IMR-90 (cell line): ENCODE data around the gene CWC27. TPM values are rescaled to one million over a fixed set of nuclear protein-coding genes. Genes with fewer than 3 reads are reported as not detected.

Experiments used
- ATAC-seq: fragments of 200-7000 bp; cut with Tn5 transposase; 2 replicates; pipeline ENCODE4 v1.9.1; 2020; ENCODE audit warnings: low read depth, mild to moderate bottlenecking, moderate library complexity
- BruUV-seq: library from RNA; stranded (reverse); fragments of 400-500 nt; replicated peaks from 2 replicates; lab custom pipeline; 2021; lab: Mats Ljungman, UMichigan
- CTCF ChIA-PET: fragments of 300-600 bp; formaldehyde crosslinking; extraction: SDS; loops from one replicate; lab custom pipeline; 2021; ENCODE audit warnings: antibody characterized with exemption; lab: Yijun Ruan, JAX
- POLR2A ChIA-PET: fragments of 300-600 bp; sonication (Branson Sonifier 250); formaldehyde crosslinking; loops from one replicate; lab custom pipeline; 2022; ENCODE audit warnings: antibody characterized with exemption; ENCODE audit not compliant: unreplicated experiment; lab: Charles Lee
- DNase-seq: peaks from one replicate; pipeline ENCODE4 v3.0.0; 2013
- H2AFZ ChIP-seq: replicated peaks from 2 replicates; pipeline ENCODE3; 2013; ENCODE audit warnings: low read length, mild to moderate bottlenecking; ENCODE audit not compliant: poor library complexity
- H2AK5ac ChIP-seq: 2 replicates; pipeline ENCODE4 v1.6.1; 2013; ENCODE audit warnings: low read depth, low read length, inconsistent platforms
- H2AK9ac ChIP-seq: replicated peaks from 2 replicates; pipeline ENCODE3; 2013; ENCODE audit warnings: mild to moderate bottlenecking, low read depth, low read length, moderate library complexity; ENCODE audit not compliant: poor library complexity
- H2BK120ac ChIP-seq: 2 replicates; pipeline ENCODE4 v1.6.1; 2013; ENCODE audit warnings: low read depth, low read length, inconsistent platforms
- H2BK15ac ChIP-seq: 3 replicates; pipeline ENCODE4 v1.6.1; 2013; ENCODE audit warnings: low read depth, low read length, inconsistent platforms
- H2BK20ac ChIP-seq: 2 replicates; pipeline ENCODE4 v1.6.1; 2013; ENCODE audit warnings: low read depth, mild to moderate bottlenecking, inconsistent platforms, low read length, moderate library complexity
- H2BK5ac ChIP-seq: 2 replicates; pipeline ENCODE4 v1.6.1; 2013; ENCODE audit warnings: mild to moderate bottlenecking, low read depth, low read length, inconsistent platforms; ENCODE audit not compliant: poor library complexity, severe bottlenecking
- H3K14ac ChIP-seq: replicated peaks from 2 replicates; pipeline ENCODE4 v1.6.1; 2013; ENCODE audit warnings: low read depth, low read length, inconsistent platforms
- H3K18ac ChIP-seq: 2 replicates; pipeline ENCODE4 v1.6.1; 2013; ENCODE audit warnings: low read depth, low read length, control low read depth
- H3K23ac ChIP-seq: 2 replicates; pipeline ENCODE4 v1.6.1; 2013; ENCODE audit warnings: low read depth, low read length, inconsistent platforms
- H3K27ac ChIP-seq: 2 replicates; pipeline ENCODE4 v1.5.1; 2013; ENCODE audit warnings: mild to moderate bottlenecking, control low read depth, low read length; ENCODE audit not compliant: insufficient read depth
- H3K27me3 ChIP-seq: 2 replicates; pipeline ENCODE4 v1.6.1; 2013; ENCODE audit warnings: low read length; ENCODE audit not compliant: control insufficient read depth, insufficient read depth
- H3K36me3 ChIP-seq: 2 replicates; pipeline ENCODE4 v1.6.1; 2013; ENCODE audit warnings: low read length, mixed read lengths; ENCODE audit not compliant: control insufficient read depth, insufficient read depth
- H3K4ac ChIP-seq: 2 replicates; pipeline ENCODE4 v1.6.1; 2013; ENCODE audit warnings: low read depth, low read length, inconsistent platforms
- H3K4me1 ChIP-seq: 2 replicates; pipeline ENCODE4 v1.6.1; 2013; ENCODE audit warnings: low read length, mixed read lengths; ENCODE audit not compliant: control insufficient read depth, insufficient read depth
- H3K4me2 ChIP-seq: 2 replicates; pipeline ENCODE4 v1.6.1; 2013; ENCODE audit warnings: low read depth, mild to moderate bottlenecking, control low read depth, low read length, moderate library complexity
- H3K4me3 ChIP-seq: 2 replicates; pipeline ENCODE4 v1.5.1; 2013; ENCODE audit warnings: low read depth, mild to moderate bottlenecking, control low read depth, low read length, moderate library complexity; ENCODE audit not compliant: insufficient read depth
- H3K56ac ChIP-seq: 2 replicates; pipeline ENCODE4 v1.6.1; 2013; ENCODE audit warnings: low read length, inconsistent platforms; ENCODE audit not compliant: insufficient read depth; ENCODE audit errors: extremely low read depth
- H3K79me1 ChIP-seq, 2 experiments: 2 replicates each; pipeline ENCODE4 v1.6.1; 2013; ENCODE audit warnings: low read length in 2 of 2, inconsistent platforms in 1 of 2, low read depth in 1 of 2
- H3K9ac ChIP-seq: 2 replicates; pipeline ENCODE4 v1.6.1; 2013; ENCODE audit warnings: low read depth, low read length, control low read depth
- H3K9me1 ChIP-seq: 2 replicates; pipeline ENCODE4 v1.6.1; 2013; ENCODE audit warnings: low read length, inconsistent platforms; ENCODE audit not compliant: insufficient read depth
- H3K9me3 ChIP-seq: 2 replicates; pipeline ENCODE4 v1.6.1; 2013; ENCODE audit warnings: low read length; ENCODE audit not compliant: control insufficient read depth, insufficient read depth
- H4K20me1 ChIP-seq: 2 replicates; pipeline ENCODE4 v1.6.1; 2013; ENCODE audit warnings: low read length, inconsistent platforms; ENCODE audit not compliant: insufficient read depth
- H4K5ac ChIP-seq: 2 replicates; pipeline ENCODE4 v1.6.1; 2013; ENCODE audit warnings: mild to moderate bottlenecking, low read depth, low read length, control low read depth
- H4K8ac ChIP-seq, 2 experiments: 2 replicates each; pipeline ENCODE4 v1.6.1; 2013; ENCODE audit warnings: low read depth in 2 of 2, low read length in 2 of 2, control low read depth in 1 of 2, inconsistent platforms in 1 of 2
- H4K91ac ChIP-seq: 2 replicates; pipeline ENCODE4 v1.6.1; 2013; ENCODE audit warnings: low read depth, low read length, inconsistent platforms; ENCODE audit not compliant: insufficient read depth
- NFE2L2 ChIP-seq: fragments of 150-350 bp; IDR thresholded peaks from 2 replicates; pipeline ENCODE4 v1.6.1; 2016; ENCODE audit warnings: low read depth, mild to moderate bottlenecking, low read length
- RFX5 ChIP-seq: IDR thresholded peaks from 2 replicates; pipeline ENCODE4 v1.8.0; 2012; ENCODE audit warnings: low read depth, mild to moderate bottlenecking, low read length, moderate library complexity
- SMC3 ChIP-seq: fragments of 150-350 bp; IDR thresholded peaks from 2 replicates; pipeline ENCODE4 v1.6.1; 2016; ENCODE audit warnings: low read depth, mild to moderate bottlenecking, antibody characterized with exemption, low read length, moderate library complexity
- WGBS, 2 experiments: methylation state at CpG; one replicate each; pipeline versions ENCODE4 v1.1.5 to v1.1.7; 2013; ENCODE audit warnings: missing lambda C conversion rate in 2 of 2; ENCODE audit not compliant: insufficient read length in 1 of 2; ENCODE audit errors: extremely low coverage in 2 of 2; 5-methylcytosine and 5-hydroxymethylcytosine counted together
- dilution Hi-C: fragments of 300-500 bp; cut with HindIII; formaldehyde crosslinking; loops from one replicate; pipeline ENCODE4 v1.14.3; 2018; ENCODE audit warnings: low sequenced_read_pairs; ENCODE audit not compliant: unreplicated experiment
- in situ Hi-C: fragments of 300-500 bp; cut with MboI; formaldehyde crosslinking; loops from 3 replicates; pipeline ENCODE4 v1.14.3; 2019; ENCODE audit warnings: low sequenced_read_pairs, inconsistent platforms, mixed read lengths
- intact Hi-C: fragments of 100-400 bp; cut with micrococcal nuclease; formaldehyde crosslinking; loops from 2 replicates; pipeline ENCODE4 v1.10.0; 2022
- polyA plus RNA-seq, 3 experiments: library from polyadenylated mRNA; depleted of rRNA; stranded (reverse); fragments of >200 nt; gene quantifications; 2 replicates each; pipeline ENCODE4 v1.2.3, GENCODE V29; 2012; ENCODE audit warnings: low replicate concordance in 1 of 3
- total RNA-seq: library from RNA; depleted of rRNA; stranded (reverse); fragments of >200 nt; gene quantifications from 2 replicates; pipeline ENCODE4 v1.2.3, GENCODE V29; 2012
- TF ChIP-seq, protein P1 (sequence below): fragments of 150-350 bp; IDR thresholded peaks from 2 replicates; pipeline ENCODE4 v1.6.1; 2016; ENCODE audit warnings: low read depth, mild to moderate bottlenecking, low read length, moderate library complexity, borderline replicate concordance

The CWC27 gene
- total and polyA plus RNA-seq, 2 of the 4 experiments (the other 2 are of a cell fraction): 13.3 to 17.1 TPM

DNA sequence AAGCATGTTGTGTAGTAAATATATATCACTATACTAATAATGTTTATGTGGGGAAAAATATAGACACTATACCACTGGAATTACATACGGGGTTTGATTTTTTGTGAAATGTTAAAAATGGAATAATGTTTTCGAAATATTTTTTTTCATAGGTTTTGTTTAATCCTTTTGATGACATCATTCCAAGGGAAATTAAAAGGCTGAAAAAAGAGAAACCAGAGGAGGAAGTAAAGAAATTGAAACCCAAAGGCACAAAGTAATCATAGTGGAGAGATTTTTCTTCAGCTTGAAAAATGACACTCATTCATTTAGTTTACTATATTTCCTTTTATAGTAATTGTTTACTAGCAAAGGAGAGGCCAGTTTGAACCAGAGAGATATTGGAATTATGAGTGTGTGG is 17.6 kb downstream of the CWC27 start:
- ATAC-seq (no peak), DNase-seq (no peak)
- Histone ChIP-seq H4K8ac (no peak overlapping the region), H3K27me3 (no peaks in the 10 kb centered on the region), H3K9me3 (no peaks in the 10 kb centered on the region), H3K9me1 (0 out of 2 replicates have a peak, but pooled peaks cover 2% of the 10 kb centered on the region), H4K5ac (no peak overlapping the region), H2BK120ac (no peak overlapping the region), H3K79me1 (no peaks in the 10 kb centered on the region; a peak in 1 of 4 replicates), H2BK5ac (no peak overlapping the region), H3K18ac (no peak overlapping the region), H2AK9ac (no peak overlapping the region), H4K91ac (no peak overlapping the region), H3K14ac (no peak overlapping the region), H3K9ac (no peak overlapping the region), H3K36me3 (0 out of 2 replicates have a peak, but pooled peaks cover 3% of the 10 kb centered on the region), H3K4ac (no peak overlapping the region), H3K4me2 (no peak overlapping the region), H3K23ac (no peak overlapping the region), H3K27ac (no peak overlapping the region), H2BK20ac (no peak overlapping the region), H4K20me1 (no peaks in the 10 kb centered on the region), H3K4me3 (no peak overlapping the region), H2AK5ac (no peak overlapping the region), H2AFZ (no peak overlapping the region), H2BK15ac (no peak overlapping the region), H3K4me1 (no peaks in the 10 kb centered on the region; the same call in 1 of the 2 replicates), H3K56ac (no peak overlapping the region)
- dilution Hi-C loops: no loop called here
- in situ Hi-C loops: loop anchor here (25.0 kb wide), 1 partner anchor 549 kb away; no protein-coding TSS in a partner anchor
- intact Hi-C loops: no loop called here
- no peak for TF ChIP-seq RFX5
- no peak for TF ChIP-seq NFE2L2
- TF ChIP-seq, protein P1, sequence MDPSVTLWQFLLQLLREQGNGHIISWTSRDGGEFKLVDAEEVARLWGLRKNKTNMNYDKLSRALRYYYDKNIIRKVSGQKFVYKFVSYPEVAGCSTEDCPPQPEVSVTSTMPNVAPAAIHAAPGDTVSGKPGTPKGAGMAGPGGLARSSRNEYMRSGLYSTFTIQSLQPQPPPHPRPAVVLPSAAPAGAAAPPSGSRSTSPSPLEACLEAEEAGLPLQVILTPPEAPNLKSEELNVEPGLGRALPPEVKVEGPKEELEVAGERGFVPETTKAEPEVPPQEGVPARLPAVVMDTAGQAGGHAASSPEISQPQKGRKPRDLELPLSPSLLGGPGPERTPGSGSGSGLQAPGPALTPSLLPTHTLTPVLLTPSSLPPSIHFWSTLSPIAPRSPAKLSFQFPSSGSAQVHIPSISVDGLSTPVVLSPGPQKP: no peak
- no peak for TF ChIP-seq SMC3
- ChIA-PET CTCF (interaction anchor here (1.6 kb wide), 1 partner anchor 25 kb away, joined by 3 read pairs; no protein-coding TSS in a partner anchor), POLR2A (no interaction called here)
- WGBS, 2 experiments: 100% methylated on average over 2 of the region's 2 CpGs; no CpG with 5 or more reads in 1 of the 2 experiments
- no TSS peak for BruUV-seq
